Transverse colon (tissue), 4 donors: ENCODE results near the gene FLYWCH2. TPM values are rescaled to one million over a fixed set of nuclear protein-coding genes. Genes with fewer than 3 reads are reported as not detected.
A peak's percentile ranks its signal among the peaks of the same experiment; 100 is the strongest.

Experiments
- DNase-seq: peaks from one replicate; pipeline ENCODE4 v3.0.0-alpha.2; 2019
- H3K27ac ChIP-seq, 4 donors: fragments of 200-600 bp; sonication (generic); 2 replicates each; pipeline ENCODE4 v1.5.1; 2016 to 2018; ENCODE audit warnings: inconsistent platforms in 4 of 4
- H3K27me3 ChIP-seq: fragments of 200-600 bp; sonication (generic); 2 replicates; pipeline ENCODE4 v1.5.1; 2017; ENCODE audit warnings: inconsistent platforms
- H3K36me3 ChIP-seq, 4 donors: fragments of 200-600 bp; sonication (generic); 2 replicates each; pipeline ENCODE4 v1.5.1; 2017 to 2019; ENCODE audit warnings: inconsistent platforms in 4 of 4
- H3K4me1 ChIP-seq, 4 donors: fragments of 200-600 bp; sonication (generic); 2 replicates each; pipeline ENCODE4 v1.5.1; 2017 to 2020; ENCODE audit warnings: inconsistent platforms in 4 of 4
- H3K4me3 ChIP-seq, 4 donors: fragments of 200-600 bp; sonication (generic); 1 replicate in 1 of 4; 2 replicates in 3 of 4; pipeline versions ENCODE4 v1.5.1 to v1.6.1; 2017 to 2019; ENCODE audit warnings: inconsistent platforms in 4 of 4
- H3K9me3 ChIP-seq, 2 donors: fragments of 200-600 bp; sonication (generic); 2 replicates each; pipeline ENCODE4 v1.5.1; 2017 to 2019; ENCODE audit warnings: inconsistent platforms in 2 of 2
- EP300 ChIP-seq: sonication (generic); formaldehyde crosslinking; IDR thresholded peaks from one replicate; pipeline ENCODE4 v1.6.1; 2017; ENCODE audit warnings: antibody characterized with exemption, low read depth
- POLR2A ChIP-seq: fragments of 450-650 bp; IDR thresholded peaks from one replicate; pipeline ENCODE4 v1.6.1; 2016; ENCODE audit warnings: antibody characterized with exemption, mild to moderate bottlenecking, moderate library complexity
- POLR2AphosphoS5 ChIP-seq, 3 donors: sonication (generic); formaldehyde crosslinking; IDR thresholded peaks; one replicate each; pipeline ENCODE4 v1.6.1; 2016; ENCODE audit warnings: antibody characterized with exemption in 3 of 3
- WGBS, 2 donors: methylation state at CpG; one replicate each; pipeline ENCODE4 v1.1.5; 2018; ENCODE audit warnings: low coverage in 1 of 2; 5-methylcytosine and 5-hydroxymethylcytosine counted together
- in situ Hi-C, 4 donors: fragments of 200-750 bp; cut with MboI; loops; one replicate each; pipeline versions ENCODE4 v1.15.0 to v1.15.1; 2017; ENCODE audit warnings: low sequenced_read_pairs in 3 of 4, low pct_ligation_motif_present in 1 of 4, low pct_unique_long_range_greater_than_20kb in 1 of 4
- intact Hi-C: fragments of 100-400 bp; cut with DNase I; formaldehyde crosslinking; loops from one replicate; pipeline ENCODE4 v1.15.1; 2023; ENCODE audit warnings: low total_unique reads
- total RNA-seq, 4 donors: library from RNA; depleted of rRNA; stranded (reverse); fragments of >200 nt; gene quantifications; one replicate each; pipeline ENCODE4 v1.1.0, GENCODE V29; 2016
- TF ChIP-seq, protein P1 (sequence below), 5 experiments: fragments of 200-600 bp in 3 of 5; fragments of 450-650 bp in 2 of 5; sonication (generic) in 3 of 5; IDR thresholded peaks; 1 replicate in 2 of 5; 2 replicates in 3 of 5; pipeline ENCODE4 v1.5.1; 2016 to 2017; ENCODE audit warnings: antibody characterized with exemption in 5 of 5, inconsistent platforms in 3 of 5, mild to moderate bottlenecking in 2 of 5, moderate library complexity in 1 of 5

Gene FLYWCH2
- total RNA-seq, 4 donors from 2014 or later = 35.0 to 74.4 (median 50.9) TPM

DNA sequence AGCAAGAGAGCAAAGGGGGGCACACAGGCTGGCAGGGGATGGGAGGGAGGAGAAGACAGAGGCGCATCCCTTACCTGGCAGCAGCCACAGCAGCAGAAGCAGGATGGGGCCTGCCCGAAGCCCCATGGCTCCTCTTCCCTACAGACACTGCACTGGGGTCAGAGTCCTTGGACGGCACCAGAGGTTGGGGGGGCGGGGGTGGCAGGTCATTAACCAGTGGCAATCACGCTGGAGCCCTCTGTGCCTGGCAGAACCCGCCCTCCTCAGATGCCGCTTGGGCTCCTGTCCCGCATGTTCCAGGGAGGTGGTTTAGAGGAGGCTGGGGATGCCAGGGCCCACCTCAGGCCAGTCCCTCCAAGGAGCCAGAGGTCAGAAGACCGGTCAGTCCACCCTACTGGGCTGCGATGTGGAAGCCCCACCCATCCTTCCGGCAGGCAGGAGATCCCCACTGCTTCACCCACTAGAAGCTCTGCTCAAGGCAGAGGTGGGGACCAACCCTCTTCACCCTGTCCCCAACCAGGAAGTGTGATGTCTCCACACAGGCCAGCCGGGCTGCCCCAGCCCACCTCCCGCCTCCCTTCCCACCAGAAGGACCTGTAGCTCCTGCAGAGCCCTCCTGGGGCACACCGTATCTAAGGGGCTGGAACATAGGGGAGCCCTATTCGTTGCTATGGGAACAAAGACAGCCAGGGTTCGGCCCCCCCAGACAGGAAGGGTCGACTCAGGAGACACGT lies 41.2 kb upstream of the FLYWCH2 start:
- WGBS, 2 donors = 73% methylated on average over 16 of the region's 18 CpGs; no CpG with 5 or more reads in 1 of the 2 donors
- TF ChIP-seq EP300 (no peak), POLR2A (no peak), POLR2AphosphoS5 (IDR thresholded peaks at IDR 0.05) (no peak)
- TF ChIP-seq, protein P1, sequence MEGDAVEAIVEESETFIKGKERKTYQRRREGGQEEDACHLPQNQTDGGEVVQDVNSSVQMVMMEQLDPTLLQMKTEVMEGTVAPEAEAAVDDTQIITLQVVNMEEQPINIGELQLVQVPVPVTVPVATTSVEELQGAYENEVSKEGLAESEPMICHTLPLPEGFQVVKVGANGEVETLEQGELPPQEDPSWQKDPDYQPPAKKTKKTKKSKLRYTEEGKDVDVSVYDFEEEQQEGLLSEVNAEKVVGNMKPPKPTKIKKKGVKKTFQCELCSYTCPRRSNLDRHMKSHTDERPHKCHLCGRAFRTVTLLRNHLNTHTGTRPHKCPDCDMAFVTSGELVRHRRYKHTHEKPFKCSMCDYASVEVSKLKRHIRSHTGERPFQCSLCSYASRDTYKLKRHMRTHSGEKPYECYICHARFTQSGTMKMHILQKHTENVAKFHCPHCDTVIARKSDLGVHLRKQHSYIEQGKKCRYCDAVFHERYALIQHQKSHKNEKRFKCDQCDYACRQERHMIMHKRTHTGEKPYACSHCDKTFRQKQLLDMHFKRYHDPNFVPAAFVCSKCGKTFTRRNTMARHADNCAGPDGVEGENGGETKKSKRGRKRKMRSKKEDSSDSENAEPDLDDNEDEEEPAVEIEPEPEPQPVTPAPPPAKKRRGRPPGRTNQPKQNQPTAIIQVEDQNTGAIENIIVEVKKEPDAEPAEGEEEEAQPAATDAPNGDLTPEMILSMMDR (IDR thresholded peaks at IDR 0.05) = no peak
- H3K36me3 ChIP-seq = no peaks in the 10 kb centered on the region
- H3K4me3 ChIP-seq = peak overlapping the region in 1 of 4 donors; percentile 23
- no peaks in the 10 kb centered on the region for H3K27me3 ChIP-seq
- intact Hi-C loops = no loop called here
- H3K27ac ChIP-seq = peak overlapping the region in 1 of 4 donors; percentile 14
- H3K9me3 ChIP-seq = no peaks in the 10 kb centered on the region
- DNase-seq = no peak
- in situ Hi-C loops = no loop called here
- peaks cover 0 to 9% (median 4%) of the 10 kb centered on the region in 4 donors for H3K4me1 ChIP-seq

- no peak for TF ChIP-seq POLR2AphosphoS5 (IDR thresholded peaks at IDR 0.05)
- no peak for TF ChIP-seq POLR2A
- TF ChIP-seq, protein P1 (IDR thresholded peaks at IDR 0.05) = peak; percentile 25 to 47 (median 31)
- no peak for TF ChIP-seq EP300
- no peaks in the 10 kb centered on the region for H3K27me3 ChIP-seq
- H3K9me3 ChIP-seq = no peaks in the 10 kb centered on the region
- intact Hi-C loops (no loop called here), in situ Hi-C loops (no loop called here)
- no peaks in the 10 kb centered on the region for H3K36me3 ChIP-seq
- 64% methylated on average over 13 of the region's 40 CpGs; no CpG with 5 or more reads in 1 of the 2 donors for WGBS, 2 donors
- peak overlapping the region in 1 of 4 donors; percentile 23 for H3K4me3 ChIP-seq
- H3K27ac ChIP-seq = peak overlapping the region in 1 of 4 donors; percentile 14
- DNase-seq = peak; percentile 52
- H3K4me1 ChIP-seq = peaks cover 0 to 9% (median 4%) of the 10 kb centered on the region in 4 donors
Measured at GRCh38 chr16:2842340-2843000, 40.5 kb upstream of the FLYWCH2 start.

- in situ Hi-C loops = no loop called here
Measured at GRCh38 chr16:2843526-2843925, 39.5 kb upstream of the FLYWCH2 start.

GRCh38 chr16:2845116-2845515 lies 37.9 kb upstream of the FLYWCH2 start:
- Histone ChIP-seq H3K4me1 (peaks cover 0 to 9% (median 4%) of the 10 kb centered on the region in 4 donors), H3K36me3 (no peaks in the 10 kb centered on the region), H3K9me3 (no peaks in the 10 kb centered on the region), H3K27me3 (peaks cover 25% of the 10 kb centered on the region), H3K27ac (no peak overlapping the region), H3K4me3 (no peak overlapping the region)
- intact Hi-C loops (no loop called here), in situ Hi-C loops (no loop called here)
- DNase-seq = no peak
- 78 to 87% methylated on average over 4 to 5 of the region's 5 CpGs for WGBS, 2 donors
- TF ChIP-seq POLR2A = no peak
- no peak for TF ChIP-seq POLR2AphosphoS5 (IDR thresholded peaks at IDR 0.05)
- TF ChIP-seq, protein P1 (IDR thresholded peaks at IDR 0.05) = no peak
- no peak for TF ChIP-seq EP300

More at GRCh38 chr16:2843526-2843925, 39.5 kb upstream of the FLYWCH2 start:
- TF ChIP-seq, protein P1 (IDR thresholded peaks at IDR 0.05) = no peak
- TF ChIP-seq POLR2AphosphoS5 (IDR thresholded peaks at IDR 0.05) = no peak
- TF ChIP-seq POLR2A = no peak
- no peak for TF ChIP-seq EP300
- peaks cover 0 to 9% (median 4%) of the 10 kb centered on the region in 4 donors for H3K4me1 ChIP-seq
- DNase-seq = no peak
- no peak overlapping the region for H3K4me3 ChIP-seq
- WGBS, 2 donors = 67 to 86% methylated on average over 1 to 8 of the region's 8 CpGs
- no peaks in the 10 kb centered on the region for H3K9me3 ChIP-seq
- intact Hi-C loops = no loop called here
- no peak overlapping the region for H3K27ac ChIP-seq
- H3K27me3 ChIP-seq = peaks cover 10% of the 10 kb centered on the region
- H3K36me3 ChIP-seq = no peaks in the 10 kb centered on the region
